GM21360 (cell line): ENCODE measurements around the gene TMC1.
"Not testable (repeated sequence)": the region's sequence is repeated elsewhere in the genome, so short reads cannot be mapped to it uniquely, and the experiment has no call there.

Experiments
- ATAC-seq: cut with Tn5 transposase; IDR thresholded peaks from one replicate; pipeline ENCODE4 v1.9.1; 2021; ENCODE audit warnings: mild to moderate bottlenecking, moderate library complexity; ENCODE audit not compliant: unreplicated experiment

TMC1 gene

GRCh38 chr9:72524820-72525540, 3.6 kb downstream of the TMC1 start:
- ATAC-seq: peak; percentile 43

GRCh38 chr9:72526901-72527800, 5.7 kb downstream of the TMC1 start:
- peak; percentile 79 for ATAC-seq

- no peak for ATAC-seq
Measured at GRCh38 chr9:72527801-72528195, 6.4 kb downstream of the TMC1 start.

- no peak for ATAC-seq
Measured at GRCh38 chr9:72529531-72529930, 8.1 kb downstream of the TMC1 start.

GRCh38 chr9:72533322-72533721, 11.9 kb downstream of the TMC1 start:
- no peak for ATAC-seq

GRCh38 chr9:72534931-72535330, 13.5 kb downstream of the TMC1 start:
- no peak for ATAC-seq

GRCh38 chr9:72537011-72537545, 15.7 kb downstream of the TMC1 start:
- no peak for ATAC-seq

GRCh38 chr9:72537671-72538070, 16.3 kb downstream of the TMC1 start:
- ATAC-seq: no peak

GRCh38 chr9:72538921-72539702, 17.7 kb downstream of the TMC1 start:
- ATAC-seq: no peak

- no peak for ATAC-seq
Measured at GRCh38 chr9:72539824-72540347, 18.5 kb downstream of the TMC1 start.

GRCh38 chr9:72540348-72540873, 19.0 kb downstream of the TMC1 start:
- ATAC-seq: no peak

GRCh38 chr9:72542537-72542833, 21.1 kb downstream of the TMC1 start:
- not testable (repeated sequence) for ATAC-seq

- ATAC-seq: no peak
Measured at GRCh38 chr9:72542917-72543316, 21.5 kb downstream of the TMC1 start.

- no peak for ATAC-seq
Measured at GRCh38 chr9:72551306-72551705, 29.9 kb downstream of the TMC1 start.

GRCh38 chr9:72552356-72552755, 30.9 kb downstream of the TMC1 start:
- ATAC-seq: no peak

- ATAC-seq: no peak
Measured at GRCh38 chr9:72554221-72554641, 32.8 kb downstream of the TMC1 start.

GRCh38 chr9:72557549-72557948, 36.1 kb downstream of the TMC1 start:
- ATAC-seq: no peak

GRCh38 chr9:72560086-72560485, 38.7 kb downstream of the TMC1 start:
- ATAC-seq: no peak

GRCh38 chr9:72563806-72564205, 42.4 kb downstream of the TMC1 start:
- ATAC-seq: no peak

GRCh38 chr9:72564479-72565281, 43.3 kb downstream of the TMC1 start:
- no peak for ATAC-seq
